ENCODE data around the gene PTGDR.

PTGDR gene

GRCh38 chr14:52318826-52319645 lies 51.5 kb downstream of the PTGDR start:
- Histone ChIP-seq H3K9me3 (ENCODE audit: control insufficient read depth, low read length) (no peaks in the 10 kb centered on the region), H3K4me3 (ENCODE audit: insufficient read depth, low read depth, low read length, poor library complexity, severe bottlenecking) (peak overlapping the region; percentile 36), H3K4me1 (ENCODE audit: control insufficient read depth, insufficient read depth, low read length, poor library complexity, severe bottlenecking) (peaks cover 17% of the 10 kb centered on the region), H3K27me3 (replicated peaks; ENCODE audit: control insufficient read depth, insufficient read depth, low read length, poor library complexity, severe bottlenecking) (no peaks in the 10 kb centered on the region), H3K36me3 (ENCODE audit: control insufficient read depth, insufficient read depth, low read length) (peaks cover 15% of the 10 kb centered on the region), H3K27ac (ENCODE audit: insufficient read depth, low read length, poor library complexity, severe bottlenecking) (no peak overlapping the region)
- DNase-seq: no peak

- no peak overlapping the region for H3K4me3 ChIP-seq (ENCODE audit: insufficient read depth, low read depth, low read length, poor library complexity, severe bottlenecking)
- peaks cover 17% of the 10 kb centered on the region for H3K4me1 ChIP-seq (ENCODE audit: control insufficient read depth, insufficient read depth, low read length, poor library complexity, severe bottlenecking)
Observed at GRCh38 chr14:52319919-52320318, 52.4 kb downstream of the PTGDR start.

GRCh38 chr14:52325126-52325525 lies 57.6 kb downstream of the PTGDR start:
- DNase-seq: no peak
- Histone ChIP-seq H3K27me3 (replicated peaks; ENCODE audit: control insufficient read depth, insufficient read depth, low read length, poor library complexity, severe bottlenecking) (no peaks in the 10 kb centered on the region), H3K36me3 (ENCODE audit: control insufficient read depth, insufficient read depth, low read length) (peaks cover 23% of the 10 kb centered on the region), H3K4me1 (ENCODE audit: control insufficient read depth, insufficient read depth, low read length, poor library complexity, severe bottlenecking) (peaks cover 26% of the 10 kb centered on the region), H3K4me3 (ENCODE audit: insufficient read depth, low read depth, low read length, poor library complexity, severe bottlenecking) (no peak overlapping the region), H3K9me3 (ENCODE audit: control insufficient read depth, low read length) (no peaks in the 10 kb centered on the region), H3K27ac (ENCODE audit: insufficient read depth, low read length, poor library complexity, severe bottlenecking) (no peak overlapping the region)

More at GRCh38 chr14:52319919-52320318, 52.4 kb downstream of the PTGDR start:
- H3K27ac ChIP-seq (ENCODE audit: insufficient read depth, low read length, poor library complexity, severe bottlenecking): no peak overlapping the region
- H3K27me3 ChIP-seq (replicated peaks; ENCODE audit: control insufficient read depth, insufficient read depth, low read length, poor library complexity, severe bottlenecking): no peaks in the 10 kb centered on the region
- H3K36me3 ChIP-seq (ENCODE audit: control insufficient read depth, insufficient read depth, low read length): peaks cover 15% of the 10 kb centered on the region
- no peak for DNase-seq
- H3K9me3 ChIP-seq (ENCODE audit: control insufficient read depth, low read length): no peaks in the 10 kb centered on the region

GRCh38 chr14:52325630-52326029 lies 58.1 kb downstream of the PTGDR start:
- Histone ChIP-seq H3K27me3 (replicated peaks; ENCODE audit: control insufficient read depth, insufficient read depth, low read length, poor library complexity, severe bottlenecking) (no peaks in the 10 kb centered on the region), H3K36me3 (ENCODE audit: control insufficient read depth, insufficient read depth, low read length) (peaks cover 23% of the 10 kb centered on the region), H3K4me1 (ENCODE audit: control insufficient read depth, insufficient read depth, low read length, poor library complexity, severe bottlenecking) (peaks cover 26% of the 10 kb centered on the region), H3K9me3 (ENCODE audit: control insufficient read depth, low read length) (no peaks in the 10 kb centered on the region), H3K4me3 (ENCODE audit: insufficient read depth, low read depth, low read length, poor library complexity, severe bottlenecking) (no peak overlapping the region), H3K27ac (ENCODE audit: insufficient read depth, low read length, poor library complexity, severe bottlenecking) (no peak overlapping the region)
- DNase-seq: no peak

All from effector memory CD4-positive, alpha-beta T cell (primary cell).